GM13976 (cell line): ENCODE data around the gene LGI4.

Experiments used
- DNase-seq: peaks from one replicate; pipeline ENCODE4 v3.0.0; 2012; ENCODE audit warnings: low spot score
- CTCF ChIP-seq: IDR thresholded peaks from 2 replicates; pipeline ENCODE4 v1.5.1; 2012; ENCODE audit warnings: borderline replicate concordance, mild to moderate bottlenecking; ENCODE audit not compliant: insufficient read depth; ENCODE audit errors: extremely low read depth, missing control alignments, control extremely low read depth
- in situ Hi-C: fragments of 300-500 bp; cut with MboI; formaldehyde crosslinking; loops from one replicate; pipeline ENCODE4 v1.12.0; 2022; ENCODE audit warnings: low sequenced_read_pairs, mixed read lengths, inconsistent platforms; ENCODE audit not compliant: unreplicated experiment

LGI4 gene

DNA sequence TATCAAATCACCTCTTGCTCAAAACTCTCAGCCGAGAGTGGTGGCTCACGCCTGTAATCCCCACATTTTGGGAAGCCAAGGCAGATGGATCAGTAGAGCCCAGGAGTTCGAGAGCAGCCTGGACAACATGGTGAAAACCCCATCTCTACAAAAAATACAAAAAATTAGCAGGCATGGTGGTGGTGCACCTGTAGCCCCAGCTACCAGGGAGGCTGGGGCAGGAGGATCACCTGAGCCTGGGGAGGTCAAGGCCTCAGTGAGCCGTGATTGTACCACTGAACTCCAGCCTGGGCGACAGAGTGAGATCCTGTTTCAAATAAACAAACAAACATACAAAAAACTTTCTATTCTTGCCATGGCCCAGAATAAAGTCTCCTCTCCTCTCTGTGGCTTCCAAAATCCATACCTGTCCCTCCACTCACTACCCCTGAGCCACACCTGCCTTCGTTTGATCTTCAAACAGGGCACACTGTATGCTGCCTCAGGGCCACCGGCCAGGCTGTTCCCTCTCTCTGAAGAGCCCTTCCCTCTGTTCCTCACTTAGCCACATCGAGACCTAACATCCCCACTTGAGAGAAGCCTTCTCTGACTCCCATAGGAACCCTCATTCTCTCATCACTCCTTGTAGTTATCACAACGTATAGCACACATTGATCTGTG is 6.3 kb downstream of the LGI4 start:
- in situ Hi-C loops = no loop called here
- no peak for DNase-seq
- TF ChIP-seq CTCF = no peak

DNA sequence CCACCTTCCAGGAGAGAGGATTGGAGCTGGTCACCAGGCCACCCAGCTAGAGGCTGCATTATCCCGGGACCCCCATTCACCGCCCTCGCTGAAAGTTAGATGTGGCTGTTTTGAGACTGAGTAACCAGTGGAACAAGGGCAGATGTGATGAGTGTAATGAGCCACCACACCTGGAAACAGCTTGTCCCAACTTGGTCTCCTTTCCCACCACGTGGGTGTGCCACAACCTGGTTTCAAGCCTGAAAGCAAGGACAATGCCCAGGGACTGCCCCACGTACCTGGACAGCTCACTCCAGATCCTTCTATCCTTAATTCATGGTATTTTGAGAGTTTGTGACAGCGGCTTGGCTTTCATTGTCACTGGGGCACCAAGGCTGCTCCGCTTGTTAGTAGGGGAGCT is 7.0 kb downstream of the LGI4 start:
- in situ Hi-C loops = no loop called here
- TF ChIP-seq CTCF = no peak
- no peak for DNase-seq

GRCh38 chr19:35126624-35126959 is 8.3 kb downstream of the LGI4 start:
- TF ChIP-seq CTCF = no peak
- DNase-seq = no peak
- in situ Hi-C loops = no loop called here

DNA sequence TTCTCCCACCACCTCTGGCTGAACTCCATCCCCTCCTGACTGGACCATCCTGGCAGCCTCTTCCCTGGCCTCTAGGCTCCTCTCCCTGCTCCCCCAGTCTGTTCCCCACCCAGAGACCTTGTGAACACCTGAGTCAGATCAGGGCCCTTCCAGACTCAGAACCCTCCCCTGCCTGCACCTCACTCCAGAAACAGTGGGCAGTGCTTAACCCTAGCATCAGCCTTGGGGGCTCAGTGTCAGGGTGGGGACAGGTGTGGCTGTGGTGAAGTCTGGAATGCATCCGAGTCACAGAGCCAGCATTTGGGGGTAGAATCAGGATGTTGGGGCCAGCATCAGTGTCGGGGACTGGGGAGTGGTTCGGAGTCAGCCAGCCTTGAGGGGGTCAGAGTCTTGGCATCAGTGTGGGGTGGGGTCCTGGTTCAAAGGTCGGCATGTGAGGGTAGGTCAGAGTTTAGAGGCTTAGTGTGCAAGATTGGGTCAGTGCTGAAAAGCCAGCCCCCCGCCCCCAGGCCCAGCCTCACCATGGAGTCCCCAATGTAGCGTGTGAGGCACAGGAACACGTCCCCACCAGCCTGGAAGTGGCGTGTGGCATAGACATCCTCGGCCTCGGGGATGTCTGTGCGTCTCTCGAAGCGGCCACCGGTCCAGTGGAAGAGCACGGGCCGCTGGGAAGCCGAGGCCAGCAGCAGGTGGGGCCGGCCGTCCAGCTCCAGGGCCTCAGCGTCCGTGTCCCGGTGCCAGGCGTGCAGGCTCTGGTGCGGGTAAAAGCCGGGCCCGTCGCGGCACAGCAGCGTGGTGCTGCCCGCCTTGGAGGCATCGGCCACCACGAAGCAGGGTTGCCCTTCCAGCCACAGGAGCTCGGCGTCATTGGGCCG is 8.9 kb downstream of the LGI4 start:
- in situ Hi-C loops = no loop called here
- no peak for TF ChIP-seq CTCF
- no peak for DNase-seq

GRCh38 chr19:35125270-35125717 is 9.6 kb downstream of the LGI4 start:
- in situ Hi-C loops = no loop called here
- no peak for TF ChIP-seq CTCF
- no peak for DNase-seq

GRCh38 chr19:35124098-35125060 is 10.5 kb downstream of the LGI4 start:
- DNase-seq = peak; percentile 96
- TF ChIP-seq CTCF = no peak
- in situ Hi-C loops = no loop called here
